SIG-M5 treated with dmso at 0.1 percent for 504 hours (cell line): ENCODE data around the gene HLF.

Experiments used
- DNase-seq: peaks from one replicate; lab custom pipeline; 2025; ENCODE audit not compliant: unreplicated experiment; lab: John Stamatoyannopoulos, UW

The HLF gene

GRCh38 chr17:55254375-55254774 lies 10.4 kb upstream of the HLF start:
- no peak for DNase-seq

DNA sequence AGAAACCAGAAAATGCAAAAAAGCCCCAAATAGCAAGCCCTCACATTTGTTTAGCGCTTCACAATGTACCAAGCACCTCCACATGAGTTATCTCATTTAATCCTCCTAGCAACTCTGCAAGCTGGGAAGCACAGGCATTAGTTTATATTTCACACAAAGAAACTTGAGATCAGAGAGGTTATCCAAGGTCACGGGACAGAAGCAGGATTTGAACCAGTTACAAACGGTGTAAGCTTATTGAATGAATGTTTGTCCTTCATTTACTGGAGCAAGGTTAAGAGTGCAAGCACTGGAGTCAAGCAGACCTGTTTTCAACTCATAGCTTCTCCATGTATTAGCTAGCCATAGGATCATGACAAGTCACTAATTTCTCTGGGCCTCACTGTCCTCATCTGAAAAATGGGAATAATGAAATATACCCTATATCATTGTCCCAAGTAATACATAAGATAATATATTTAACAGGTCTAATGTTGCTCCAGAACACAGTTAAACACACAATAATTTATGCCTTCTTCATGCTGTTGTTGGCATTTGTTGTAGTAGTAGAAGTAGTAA lies 6.1 kb upstream of the HLF start:
- no peak for DNase-seq

- DNase-seq = no peak
Measured at GRCh38 chr17:55259684-55260111, 5.1 kb upstream of the HLF start.

DNA sequence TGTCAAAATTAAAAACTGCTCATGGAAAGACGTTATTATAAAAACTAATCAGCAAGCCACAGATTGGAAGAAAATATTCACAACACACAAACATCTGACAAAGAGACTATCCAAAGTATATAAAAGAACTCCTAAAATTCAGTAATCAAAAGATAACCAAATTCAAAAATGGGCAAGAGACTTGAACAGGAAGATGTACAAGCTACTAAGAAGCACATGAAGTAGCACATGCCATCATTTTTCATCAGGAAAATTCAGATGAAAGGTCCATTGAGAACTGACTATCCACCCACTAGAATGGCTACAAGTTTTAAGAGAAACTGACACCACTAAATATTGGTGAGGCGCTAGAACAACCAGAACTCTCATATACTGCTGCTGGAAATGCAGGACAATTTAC lies 3.4 kb upstream of the HLF start:
- no peak for DNase-seq

- no peak for DNase-seq
Measured at GRCh38 chr17:55263569-55264277, 1.0 kb upstream of the HLF start.

- DNase-seq = no peak
Measured at GRCh38 chr17:55264278-55264644, 499 bp upstream of the HLF start.

- no peak for DNase-seq
Measured at GRCh38 chr17:55265311-55266021, 706 bp downstream of the HLF start.

- DNase-seq = no peak
Measured at GRCh38 chr17:55266051-55266957, 1.5 kb downstream of the HLF start.

DNA sequence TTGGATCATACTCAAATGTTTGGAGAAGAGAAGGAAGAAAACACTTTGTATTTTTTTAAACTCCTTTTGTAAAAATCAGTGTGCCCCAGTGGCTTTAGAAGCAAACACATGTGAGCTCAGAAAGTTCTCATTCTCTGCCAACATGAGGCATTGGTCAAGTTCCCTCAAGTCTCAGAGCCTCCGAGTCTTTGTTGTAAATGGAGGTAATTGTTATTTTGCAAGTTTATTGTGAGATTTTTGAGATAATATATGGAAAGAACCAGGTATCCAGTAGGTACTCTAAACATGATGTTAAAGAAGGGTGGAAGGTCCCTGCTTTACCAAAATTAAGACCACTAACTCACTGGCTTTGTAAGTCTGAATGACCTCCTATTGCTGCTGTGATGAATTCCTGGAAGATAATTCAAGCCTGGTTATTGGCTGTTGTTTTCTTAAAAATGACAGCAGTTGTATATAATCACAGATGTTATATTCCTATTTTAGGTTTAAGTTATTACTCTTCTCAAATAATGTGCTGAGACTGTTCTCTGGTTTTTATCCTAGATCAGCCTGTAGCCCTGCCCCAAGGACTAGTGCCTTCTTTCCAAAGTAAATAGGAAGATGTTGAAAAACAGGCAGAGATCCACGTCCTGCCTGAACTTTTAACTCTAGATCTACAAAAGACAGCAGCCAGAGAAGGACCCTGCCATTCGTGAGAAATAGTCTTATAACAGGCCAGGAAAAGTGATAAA lies 2.4 kb downstream of the HLF start:
- DNase-seq = no peak

- DNase-seq = no peak
Measured at GRCh38 chr17:55267777-55268648, 3.3 kb downstream of the HLF start.

GRCh38 chr17:55268649-55269480 lies 4.1 kb downstream of the HLF start:
- no peak for DNase-seq

DNA sequence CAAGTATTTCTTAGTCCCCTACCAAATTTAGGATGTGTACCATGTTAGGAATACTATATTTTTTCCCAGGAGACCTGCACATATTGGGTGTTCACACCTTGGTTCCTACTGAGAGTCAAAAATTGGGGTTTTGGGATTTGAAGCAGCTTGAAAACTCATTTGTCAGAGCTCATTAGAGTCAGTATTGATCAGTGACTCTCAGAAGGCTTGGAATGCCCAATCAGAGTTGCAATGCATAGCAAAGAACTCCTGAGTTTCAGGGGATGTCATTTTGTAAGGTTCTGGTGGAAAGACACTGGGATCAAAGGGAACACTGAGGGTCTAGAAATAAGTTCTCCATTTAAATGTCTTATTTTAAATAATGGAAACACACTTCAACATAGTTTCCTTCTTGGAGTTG lies 5.1 kb downstream of the HLF start:
- DNase-seq = no peak

- no peak for DNase-seq
Measured at GRCh38 chr17:55271223-55271571, 6.4 kb downstream of the HLF start.

GRCh38 chr17:55271958-55272710 lies 7.4 kb downstream of the HLF start:
- no peak for DNase-seq

DNA sequence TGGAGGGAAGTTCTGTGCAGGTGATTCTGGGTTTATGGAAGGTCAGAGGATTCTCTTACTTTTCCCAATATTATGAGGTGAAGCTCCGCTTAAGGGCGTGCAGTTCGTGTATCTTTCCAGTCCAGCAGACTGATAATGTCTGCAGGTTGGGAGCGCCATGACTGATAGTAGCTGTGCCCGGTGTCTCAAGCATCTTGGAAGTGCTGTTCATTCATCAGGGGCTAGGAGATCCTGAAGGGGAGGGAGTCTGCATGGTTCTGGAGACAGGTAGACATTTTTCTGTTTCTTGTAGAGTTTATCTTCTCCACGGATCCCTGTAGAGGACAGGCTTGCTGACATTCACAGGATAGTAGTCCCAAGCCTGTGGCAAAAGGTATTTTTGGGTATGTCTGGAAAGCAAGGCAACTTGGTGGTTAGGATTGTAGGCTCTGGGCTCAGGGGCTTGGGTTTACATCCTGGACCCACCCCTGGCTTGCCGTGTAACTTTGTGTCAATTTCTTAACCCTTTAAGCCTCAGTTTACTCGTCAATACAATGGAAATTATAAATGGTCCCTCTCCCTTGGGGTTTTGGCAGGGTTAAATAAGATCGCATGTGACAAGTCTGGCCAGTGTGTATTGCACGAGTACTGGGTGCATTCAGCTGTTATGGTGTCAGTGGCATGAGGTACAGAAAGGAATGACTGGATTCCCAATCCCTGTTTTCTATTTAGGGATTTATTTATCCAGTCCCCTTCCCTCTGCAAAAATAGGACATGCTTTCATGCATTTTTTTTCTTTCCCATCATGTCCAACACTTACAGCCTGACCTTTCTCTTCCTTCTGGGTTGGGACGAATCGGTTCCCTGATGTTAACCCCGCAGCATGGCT lies 8.2 kb downstream of the HLF start:
- no peak for DNase-seq

DNA sequence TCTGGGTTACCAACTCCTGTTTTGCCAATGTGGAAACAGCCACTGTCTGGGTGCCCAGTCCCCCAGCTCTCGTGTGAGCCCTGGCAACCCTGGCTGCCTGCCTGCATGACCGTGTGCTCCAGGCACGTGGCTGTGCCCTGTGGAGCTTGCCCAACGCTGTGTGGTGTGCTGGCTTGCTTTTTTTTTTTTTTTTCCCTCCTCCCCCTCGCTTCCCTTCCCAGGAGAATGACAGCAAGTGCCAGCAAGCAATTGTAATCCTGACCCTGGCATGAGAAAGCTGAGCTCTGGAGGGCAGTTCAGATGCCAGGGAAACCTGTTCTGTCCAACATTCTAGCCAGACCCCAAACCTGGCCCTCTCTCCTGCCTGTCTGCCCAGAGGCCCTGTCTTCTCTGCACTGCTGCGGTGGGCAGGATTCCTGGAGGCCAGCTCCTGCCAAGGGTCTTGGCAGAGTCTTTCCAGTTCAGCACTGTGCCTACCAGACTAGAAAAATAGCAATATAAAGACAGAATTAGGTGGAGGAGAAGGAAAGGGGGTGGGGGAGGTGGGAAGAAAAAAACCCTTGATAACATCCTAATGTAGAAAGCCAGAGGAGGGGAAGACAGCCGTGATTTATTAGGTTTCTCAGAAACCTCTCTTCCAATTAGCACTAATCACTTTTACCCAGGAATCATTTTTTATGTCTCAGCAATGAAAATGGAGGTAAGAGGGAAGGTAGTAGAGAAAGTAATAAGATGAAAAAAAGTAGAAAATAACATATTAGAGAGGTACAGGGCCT lies 9.0 kb downstream of the HLF start:
- DNase-seq = no peak
